B cell (primary cell): ENCODE measurements around the gene UNC5C. TPM values are rescaled to one million over a fixed set of nuclear protein-coding genes. Genes with fewer than 3 reads are reported as not detected.

Source experiments
- ATAC-seq: fragments of 200-7000 bp; cut with Tn5 transposase; one replicate; pipeline ENCODE4 v1.10.0; 2021; ENCODE audit warnings: low read depth, mild to moderate bottlenecking, moderate number of reproducible peaks, moderate library complexity
- CTCF ChIA-PET: fragments of 350-600 bp; sonication (Branson Sonifier 250); formaldehyde crosslinking; loops from one replicate; lab custom pipeline; 2021; ENCODE audit warnings: antibody characterized with exemption, inconsistent platforms; lab: Charles Lee
- POLR2A ChIA-PET: fragments of 350-600 bp; sonication (Branson Sonifier 250); formaldehyde crosslinking; loops from one replicate; lab custom pipeline; 2021; ENCODE audit warnings: antibody characterized with exemption; lab: Charles Lee
- DNase-seq: peaks from one replicate; pipeline ENCODE4 v3.0.0; 2013
- H2AFZ ChIP-seq: 2 replicates; pipeline ENCODE4 v1.6.1; 2012; ENCODE audit warnings: mild to moderate bottlenecking, low read depth, low read length; ENCODE audit not compliant: insufficient read depth, poor library complexity, severe bottlenecking
- H3K27ac ChIP-seq, 2 donors: 1 replicate in 1 of 2; 2 replicates in 1 of 2; pipeline ENCODE4 v1.5.1; 2012 to 2013; ENCODE audit warnings: low read length in 2 of 2, mild to moderate bottlenecking in 2 of 2, moderate library complexity in 1 of 2
- H3K27me3 ChIP-seq, 4 experiments: fragments of 200-600 bp in 1 of 4; sonication (generic) in 1 of 4; replicated peaks in 1 of 4; 1 replicate in 2 of 4; 2 replicates in 2 of 4; pipeline versions ENCODE4 v1.6.1 to v1.7.0; 2013 to 2016; ENCODE audit warnings: low read length in 3 of 4, mild to moderate bottlenecking in 2 of 4, mixed read lengths in 1 of 4, moderate library complexity in 1 of 4; ENCODE audit not compliant: insufficient read depth in 4 of 4, control insufficient read depth in 3 of 4; ENCODE audit errors: control extremely low read depth in 1 of 4
- H3K36me3 ChIP-seq, 2 experiments: replicated peaks in 1 of 2; 1 replicate in 1 of 2; 2 replicates in 1 of 2; pipeline versions ENCODE4 v1.6.1 to v1.7.1; 2013; ENCODE audit warnings: low read length in 1 of 2; ENCODE audit not compliant: insufficient read depth in 2 of 2, control insufficient read depth in 1 of 2; ENCODE audit errors: control extremely low read depth in 1 of 2, extremely low read depth in 1 of 2
- H3K4me1 ChIP-seq, 2 donors: fragments of 200-600 bp in 1 of 2; sonication (generic) in 1 of 2; 1 replicate in 1 of 2; 2 replicates in 1 of 2; pipeline versions ENCODE4 v1.5.1 to v1.6.1; 2013 to 2017; ENCODE audit warnings: low read length in 2 of 2; ENCODE audit not compliant: control insufficient read depth in 2 of 2, insufficient read depth in 2 of 2
- H3K4me2 ChIP-seq: replicated peaks from 2 replicates; pipeline ENCODE3; 2012; ENCODE audit warnings: mild to moderate bottlenecking, low read depth, low read length; ENCODE audit not compliant: poor library complexity, severe bottlenecking
- H3K4me3 ChIP-seq, 5 experiments: fragments of 200-600 bp in 1 of 5; sonication (generic) in 1 of 5; 1 replicate in 3 of 5; 2 replicates in 2 of 5; pipeline versions ENCODE4 v1.5.1 to v1.7.0; 2011 to 2016; ENCODE audit warnings: low read length in 4 of 5, mild to moderate bottlenecking in 4 of 5, low read depth in 2 of 5, control low read depth in 1 of 5, moderate library complexity in 1 of 5; ENCODE audit not compliant: insufficient read depth in 1 of 5; ENCODE audit errors: control extremely low read depth in 1 of 5, extremely low read depth in 1 of 5
- H3K79me2 ChIP-seq: fragments of 200-600 bp; sonication (generic); one replicate; pipeline ENCODE4 v1.6.0; 2016; ENCODE audit warnings: low read length; ENCODE audit not compliant: control insufficient read depth, insufficient read depth
- H3K9ac ChIP-seq: fragments of 200-600 bp; sonication (generic); 2 replicates; pipeline ENCODE4 v1.6.1; 2017; ENCODE audit warnings: mild to moderate bottlenecking, low read length, moderate library complexity
- H3K9me3 ChIP-seq, 3 donors: one replicate each; pipeline versions ENCODE4 v1.6.1 to v1.7.1; 2013; ENCODE audit warnings: low read length in 2 of 3; ENCODE audit not compliant: control insufficient read depth in 2 of 3, insufficient read depth in 1 of 3; ENCODE audit errors: control extremely low read depth in 1 of 3
- H4K20me1 ChIP-seq: 2 replicates; pipeline ENCODE4 v1.6.0; 2012; ENCODE audit warnings: mild to moderate bottlenecking, low read length; ENCODE audit not compliant: insufficient read depth, control insufficient read depth, poor library complexity, severe bottlenecking
- H3K27ac Mint-ChIP-seq: one replicate; pipeline ENCODE4 v1.8.0; 2021; ENCODE audit warnings: mixed read lengths
- H3K27me3 Mint-ChIP-seq: one replicate; pipeline ENCODE4 v1.8.0; 2021; ENCODE audit warnings: mixed read lengths
- H3K4me1 Mint-ChIP-seq: one replicate; pipeline ENCODE4 v1.8.0; 2021; ENCODE audit warnings: mixed read lengths
- H3K4me3 Mint-ChIP-seq: one replicate; pipeline ENCODE4 v1.8.0; 2021; ENCODE audit warnings: mixed read lengths
- H3K9me3 Mint-ChIP-seq: one replicate; pipeline ENCODE4 v1.8.0; 2022; ENCODE audit warnings: mixed read lengths; ENCODE audit not compliant: insufficient read depth
- CTCF ChIP-seq: fragments of 200-600 bp; IDR thresholded peaks from one replicate; pipeline ENCODE4 v1.8.0; 2022; ENCODE audit warnings: antibody characterized with exemption, mild to moderate bottlenecking
- EZH2 ChIP-seq: IDR thresholded peaks from 2 replicates; pipeline ENCODE4 v1.6.1; 2012; ENCODE audit warnings: borderline replicate concordance, low read depth, mild to moderate bottlenecking, moderate library complexity, low read length; ENCODE audit not compliant: insufficient read depth, poor library complexity, severe bottlenecking
- WGBS: methylation state at CpG from one replicate; pipeline ENCODE4 v1.1.5; 2013; ENCODE audit warnings: missing lambda C conversion rate; ENCODE audit not compliant: insufficient coverage; 5-methylcytosine and 5-hydroxymethylcytosine counted together
- intact Hi-C: fragments of 100-400 bp; cut with micrococcal nuclease; formaldehyde crosslinking; loops from one replicate; pipeline ENCODE4 v1.10.0; 2022
- polyA plus RNA-seq: library from polyadenylated mRNA; depleted of rRNA; stranded (reverse); fragments of >200 nt; gene quantifications from 2 replicates; pipeline ENCODE4 v1.2.3, GENCODE V29; 2012
- total RNA-seq, 2 donors: library from RNA; stranded (reverse); fragments of 120-200 nt in 1 of 2; gene quantifications; 1 replicate in 1 of 2; 2 replicates in 1 of 2; pipeline versions ENCODE4 v1.2.3 to v1.2.4, GENCODE V29; 2013 to 2022

Gene UNC5C
- total and polyA plus RNA-seq, 2 donors (not counting 1 experiment from before 2014, with no cell fraction given), result not detected

- Histone ChIP-seq H4K20me1 (no peaks in the 10 kb centered on the region), H3K27me3 (no peaks in the 10 kb centered on the region), H3K36me3 (no peaks in the 10 kb centered on the region), H3K27ac (no peak overlapping the region), H3K9ac (no peak overlapping the region), H3K4me2 (no peak overlapping the region), H3K4me3 (no peak overlapping the region), H2AFZ (no peak overlapping the region), H3K4me1 (no peaks in the 10 kb centered on the region), H3K79me2 (no peaks in the 10 kb centered on the region), H3K9me3 (no peaks in the 10 kb centered on the region)
- TF ChIP-seq EZH2 (no peak), CTCF (no peak)
- ATAC-seq, result no peak
- peaks cover 3% of the 10 kb centered on the region for H3K27me3 Mint-ChIP-seq
- peaks cover 1% of the 10 kb centered on the region for H3K4me1 Mint-ChIP-seq
- H3K9me3 Mint-ChIP-seq, result no peaks in the 10 kb centered on the region
- POLR2A ChIA-PET, result no interaction called here
- DNase-seq, result no peak
- no peak overlapping the region for H3K4me3 Mint-ChIP-seq
- CTCF ChIA-PET, result interaction anchor here (1.2 to 2.0 kb wide), 2 partner anchors 8 to 9 kb away, joined by 5 to 9 read pairs; no protein-coding TSS in a partner anchor
- WGBS, result 88% methylated on average over 8 of the region's 12 CpGs
- intact Hi-C loops, result no loop called here
- no peak overlapping the region for H3K27ac Mint-ChIP-seq
Observed at GRCh38 chr4:95161781-95162469, 386.8 kb downstream of the UNC5C start.

GRCh38 chr4:95159384-95159783, 389.4 kb downstream of the UNC5C start:
- intact Hi-C loops, result no loop called here
- H3K4me3 Mint-ChIP-seq, result no peak overlapping the region
- CTCF ChIA-PET, result no interaction called here
- Histone ChIP-seq H3K4me1 (no peaks in the 10 kb centered on the region), H2AFZ (no peak overlapping the region), H3K27ac (no peak overlapping the region), H4K20me1 (no peaks in the 10 kb centered on the region), H3K9me3 (no peaks in the 10 kb centered on the region), H3K4me3 (no peak overlapping the region), H3K36me3 (no peaks in the 10 kb centered on the region), H3K9ac (no peak overlapping the region), H3K27me3 (no peaks in the 10 kb centered on the region), H3K4me2 (no peak overlapping the region), H3K79me2 (no peaks in the 10 kb centered on the region)
- POLR2A ChIA-PET, result no interaction called here
- no peaks in the 10 kb centered on the region for H3K9me3 Mint-ChIP-seq
- 94% methylated on average over 4 of the region's 4 CpGs for WGBS
- H3K4me1 Mint-ChIP-seq, result no peaks in the 10 kb centered on the region
- ATAC-seq (no peak), DNase-seq (no peak)
- peaks cover 3% of the 10 kb centered on the region for H3K27me3 Mint-ChIP-seq
- no peak for TF ChIP-seq EZH2
- no peak for TF ChIP-seq CTCF
- no peak overlapping the region for H3K27ac Mint-ChIP-seq
